ENCODE results near the gene SYNM.

The SYNM gene

DNA sequence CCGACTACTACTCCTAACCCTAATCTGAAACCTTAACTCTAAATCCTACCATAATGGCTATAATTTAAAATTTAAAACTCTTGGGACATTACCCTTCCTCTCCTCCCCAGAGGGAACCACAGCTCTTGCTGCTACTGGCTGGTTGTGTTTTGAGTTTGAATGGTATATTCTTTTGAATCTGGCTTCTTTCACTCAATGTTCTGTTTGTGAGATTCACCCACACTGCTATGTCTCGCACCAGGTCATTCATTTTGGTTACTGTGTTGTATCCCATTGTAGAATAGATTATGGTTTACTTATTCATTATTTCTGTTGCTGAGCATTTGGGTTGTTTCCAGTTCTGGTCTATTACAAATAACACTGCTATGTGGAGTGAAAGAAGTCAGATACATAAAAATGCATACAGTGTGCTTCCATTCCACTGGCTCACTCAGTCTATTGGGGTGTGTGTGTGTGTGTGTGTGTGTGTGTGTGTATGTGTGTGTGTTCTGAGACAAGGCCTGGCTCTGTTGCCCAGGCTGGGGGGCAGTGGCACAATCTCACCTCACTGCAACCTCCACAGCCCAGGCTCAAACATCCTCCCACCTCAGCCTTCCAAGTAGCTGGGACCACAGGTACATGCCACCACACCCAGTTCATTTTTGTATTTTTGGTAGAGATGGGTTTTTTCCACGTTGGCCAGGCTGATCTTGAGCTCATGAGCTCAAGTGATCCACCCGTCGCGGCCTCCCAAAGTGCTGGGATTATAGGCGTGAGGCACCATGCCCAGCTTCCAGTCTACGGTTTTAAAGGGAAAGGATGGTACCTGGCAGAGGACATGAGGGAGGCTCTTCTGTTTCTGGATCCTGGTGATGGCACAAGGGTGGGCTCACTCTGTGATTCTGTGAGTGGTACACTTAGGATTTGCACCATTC lies 19.2 kb upstream of the SYNM start:
- DNase-seq: no peak

DNA sequence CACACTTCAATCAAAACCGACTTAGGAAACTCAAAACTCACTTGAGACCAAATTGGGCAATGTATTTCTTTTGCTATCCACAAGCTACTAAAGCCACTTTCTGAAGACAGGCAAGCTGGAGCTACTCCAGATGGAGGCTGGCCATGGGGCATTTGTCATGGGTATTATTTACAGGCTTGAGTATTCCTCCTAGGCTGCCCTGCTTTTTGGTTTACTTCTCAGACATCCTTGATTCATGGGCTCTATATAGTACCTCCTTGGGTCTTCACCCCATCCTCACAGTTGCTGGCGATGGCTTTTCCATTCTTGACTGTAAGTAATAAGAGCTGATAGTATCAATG lies 18.6 kb upstream of the SYNM start:
- DNase-seq: no peak

DNA sequence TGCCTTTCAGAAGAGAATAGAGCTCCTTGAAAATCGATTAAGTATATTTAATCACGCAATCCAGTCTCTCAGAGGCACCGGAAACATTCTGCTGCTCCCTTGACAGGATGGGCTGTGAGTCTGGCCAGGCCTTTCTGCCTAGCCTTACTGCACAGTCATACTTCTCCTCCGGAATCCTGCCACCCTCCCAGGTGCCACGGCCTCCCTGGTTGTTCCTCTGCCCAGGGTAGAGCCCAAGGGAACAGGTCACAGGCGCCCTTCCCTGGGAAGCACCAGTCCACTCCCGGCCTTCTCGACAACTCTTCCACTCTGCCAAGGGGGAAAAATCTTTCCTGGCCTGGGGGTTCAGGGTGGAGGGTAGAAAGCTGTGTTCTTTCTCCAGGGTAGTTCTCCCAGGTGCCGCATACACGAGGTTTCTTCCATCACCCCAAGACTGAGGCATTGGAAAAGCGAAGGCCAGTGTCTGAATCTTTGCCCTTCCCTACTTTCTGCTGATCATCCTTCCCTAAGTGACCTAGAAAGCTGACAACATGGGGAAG lies 17.4 kb upstream of the SYNM start:
- no peak for DNase-seq

DNA sequence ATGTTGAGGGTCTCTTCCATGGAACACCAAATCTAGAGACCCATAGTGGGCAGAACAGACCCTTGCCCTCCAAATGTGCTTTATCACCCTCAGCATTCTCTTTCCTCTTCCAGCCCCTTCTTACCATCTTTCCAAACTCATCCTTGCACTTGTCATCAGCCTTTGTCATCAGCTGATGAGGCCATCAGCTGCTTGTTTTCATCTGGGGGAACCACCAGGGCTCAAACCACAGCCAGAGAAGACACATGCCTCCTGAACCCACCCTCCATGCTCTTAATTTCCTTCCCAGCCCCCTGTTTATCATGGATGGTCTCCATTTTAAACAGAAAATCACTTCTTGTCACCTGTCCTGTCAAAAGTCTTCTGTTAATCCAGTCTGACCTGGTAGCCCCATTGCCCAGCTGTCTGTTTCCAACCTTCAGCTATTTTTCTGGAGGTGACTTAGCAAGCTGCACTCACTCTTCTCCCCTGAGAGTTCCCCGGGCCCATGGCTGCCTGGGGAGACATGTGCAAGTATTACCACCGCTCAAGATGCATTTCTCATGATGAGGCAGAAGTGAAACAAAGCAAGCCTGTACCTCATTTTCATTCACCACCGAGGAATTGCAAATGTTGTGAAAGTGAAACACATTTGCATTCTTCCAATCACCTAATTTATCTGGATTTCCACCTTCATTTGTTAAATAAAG lies 14.7 kb upstream of the SYNM start:
- no peak for DNase-seq

DNA sequence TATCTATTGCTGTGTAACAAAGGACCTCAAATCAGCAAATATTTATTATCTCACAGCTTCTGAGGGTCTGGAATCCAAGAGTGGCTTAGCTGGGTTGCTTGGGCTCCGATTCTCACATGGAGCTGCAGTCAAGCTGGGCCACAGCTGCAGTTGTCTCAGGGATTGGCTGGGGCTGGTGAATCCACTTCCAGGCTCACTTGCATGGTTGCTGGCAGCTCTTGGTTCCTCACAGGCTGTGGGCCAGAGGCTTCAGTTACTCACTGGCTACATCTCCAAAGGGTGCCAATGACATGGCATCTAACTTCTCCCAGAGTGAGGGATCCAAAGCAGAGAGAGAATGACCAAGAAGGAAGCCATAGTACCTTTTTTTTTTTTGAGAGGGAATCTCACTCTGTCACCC lies 13.9 kb upstream of the SYNM start:
- DNase-seq: no peak

DNA sequence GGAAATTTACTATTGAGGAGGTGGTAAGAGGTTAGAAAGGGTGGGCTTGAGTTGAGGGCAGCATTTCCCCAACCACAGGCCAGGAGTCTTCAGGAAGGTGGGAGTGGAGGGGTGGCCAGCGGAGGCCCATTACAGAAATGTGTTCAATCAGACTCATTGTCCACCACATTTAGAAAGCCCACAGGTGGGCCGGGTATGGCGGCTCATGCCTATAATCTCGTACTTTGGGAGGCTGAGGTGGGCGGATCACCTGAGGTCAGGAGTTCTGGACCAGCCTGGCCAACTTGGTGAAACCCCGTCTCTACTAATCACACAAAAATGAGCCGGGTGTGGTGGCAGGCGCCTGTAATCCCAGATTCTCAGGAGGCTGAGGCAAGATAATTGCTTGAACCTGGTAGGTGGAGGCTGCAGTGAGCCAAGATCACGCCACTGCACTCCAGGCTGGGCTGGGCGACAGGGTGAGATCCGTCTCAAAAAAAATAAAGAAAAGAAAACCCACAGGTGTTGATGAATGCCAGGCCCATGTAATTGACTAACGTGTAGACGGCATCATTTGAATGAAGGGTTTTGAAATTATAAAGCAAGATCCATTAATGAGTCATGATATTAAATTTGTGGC lies 12.2 kb upstream of the SYNM start:
- no peak for DNase-seq

DNA sequence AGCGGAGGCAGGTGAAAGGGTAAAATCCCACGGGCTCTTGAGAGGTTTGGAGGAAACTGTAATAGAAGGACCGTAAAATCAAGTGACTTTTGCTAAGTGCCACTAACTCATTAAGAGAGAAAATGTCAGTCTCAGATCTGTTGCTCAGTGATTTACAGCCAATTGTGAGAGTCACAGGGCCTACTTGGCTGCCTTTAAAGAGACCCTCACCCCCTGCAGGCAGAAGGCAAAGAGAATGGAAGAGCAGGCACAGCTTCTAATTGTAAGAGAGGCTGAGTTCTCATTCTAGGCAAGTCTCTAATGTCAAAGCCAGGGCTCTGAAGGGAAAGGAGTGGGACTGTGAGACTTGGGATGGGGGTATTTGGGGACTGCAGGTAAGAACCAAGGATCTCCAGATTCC lies 9.3 kb upstream of the SYNM start:
- peak; percentile 25 for DNase-seq

DNA sequence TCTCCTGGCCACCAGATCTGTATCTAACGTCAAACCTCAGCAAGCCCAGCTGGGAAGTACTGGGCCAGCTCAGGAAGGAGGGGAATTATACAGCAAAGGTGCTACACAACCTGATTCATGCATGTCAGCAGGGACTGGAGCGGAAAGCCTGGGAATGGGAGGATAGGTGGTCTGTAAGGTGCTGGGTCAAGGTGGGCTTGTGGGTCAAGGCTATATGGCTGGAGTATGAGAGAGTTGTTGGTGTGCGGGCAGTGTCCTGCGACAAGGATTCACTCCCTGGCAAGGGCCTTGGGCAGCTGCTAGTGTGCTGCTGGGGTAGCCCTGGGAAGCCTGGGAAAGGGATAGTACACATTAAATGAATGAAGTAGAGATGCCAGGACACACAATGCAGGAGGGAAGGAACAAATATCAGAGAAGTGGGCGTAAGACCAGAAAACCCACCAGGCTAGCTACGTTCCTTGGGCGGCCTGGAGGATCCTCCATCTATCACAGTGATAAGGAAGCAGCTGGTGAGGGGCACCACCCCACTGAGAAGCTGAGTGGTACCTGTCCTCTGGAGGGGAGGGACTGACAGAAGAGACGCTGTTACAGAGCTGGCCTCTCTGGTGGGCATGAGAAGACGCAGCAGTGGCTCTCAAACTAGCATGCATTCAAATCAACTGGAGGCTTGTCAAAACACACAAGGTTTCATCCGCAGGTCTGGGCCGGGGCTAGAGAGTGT lies 8.5 kb upstream of the SYNM start:
- DNase-seq: no peak

DNA sequence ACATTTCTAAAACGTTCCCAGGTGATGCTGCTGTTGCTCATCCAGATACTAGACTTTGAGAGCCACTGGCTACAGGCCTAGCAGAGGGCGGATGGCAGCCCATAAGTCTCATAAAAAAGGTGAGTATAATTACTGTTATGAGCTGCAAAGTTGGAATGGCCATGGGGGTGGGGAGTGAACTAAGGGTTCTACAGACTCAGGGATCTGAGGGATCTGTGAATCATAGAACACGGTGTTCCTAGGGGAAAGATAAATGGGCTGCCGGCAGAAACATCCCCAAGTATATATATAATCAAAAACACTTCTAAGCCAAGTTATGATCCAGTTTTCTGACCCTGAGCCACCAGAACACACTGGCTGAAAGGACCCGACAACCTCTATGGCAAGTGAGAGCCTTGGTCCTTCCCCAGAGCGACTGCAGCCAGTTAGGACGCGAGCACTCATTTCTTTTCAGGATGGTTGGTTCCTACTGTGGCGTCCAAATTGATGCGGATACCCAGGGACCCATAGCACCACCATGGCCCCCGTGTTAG lies 7.9 kb upstream of the SYNM start:
- DNase-seq: no peak

DNA sequence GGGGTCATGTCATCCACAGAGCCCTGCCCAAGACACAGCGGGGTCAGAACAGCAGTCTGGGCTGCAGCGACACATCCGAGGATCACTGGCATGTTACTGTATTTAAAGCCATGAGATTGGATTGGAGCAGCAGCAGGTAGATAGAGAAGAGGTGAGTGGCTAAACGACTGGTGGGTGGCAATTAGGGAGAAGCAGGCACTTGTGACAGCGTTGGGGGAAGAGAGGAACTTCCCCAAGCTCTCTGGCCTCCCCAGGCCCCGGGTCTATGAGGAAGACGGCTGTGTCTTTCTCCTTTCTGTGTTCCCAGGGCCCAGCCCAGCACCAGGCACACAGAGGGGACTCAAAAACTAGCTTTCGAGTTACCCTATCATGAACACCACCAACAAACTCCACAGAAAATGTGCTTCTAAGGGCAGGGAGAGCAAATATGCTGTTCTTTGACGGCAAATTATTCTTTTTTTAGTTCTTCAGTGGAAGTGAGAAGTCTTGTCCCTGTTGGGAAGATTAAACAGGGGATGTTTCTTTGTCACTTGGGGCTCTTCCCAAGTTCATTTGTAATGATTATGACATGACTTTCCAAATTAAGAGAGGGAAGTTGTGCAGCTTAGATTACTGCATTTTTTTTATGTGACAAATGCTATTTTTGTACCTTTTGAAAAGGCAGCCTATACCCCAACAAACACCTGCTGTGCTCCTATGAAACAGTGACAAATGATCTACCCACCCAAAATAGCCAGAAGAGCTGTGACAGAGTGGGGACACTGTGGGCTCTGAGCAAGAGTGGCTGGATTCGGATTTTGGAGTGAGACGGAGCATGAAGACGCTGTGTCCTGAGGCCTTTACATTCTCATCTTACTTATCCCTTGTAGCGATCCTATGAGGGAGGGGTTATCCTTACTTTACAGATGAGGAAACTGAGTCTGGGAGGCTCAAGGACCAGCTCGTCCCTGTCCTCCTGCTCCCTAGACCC lies 7.2 kb upstream of the SYNM start:
- DNase-seq: no peak

DNA sequence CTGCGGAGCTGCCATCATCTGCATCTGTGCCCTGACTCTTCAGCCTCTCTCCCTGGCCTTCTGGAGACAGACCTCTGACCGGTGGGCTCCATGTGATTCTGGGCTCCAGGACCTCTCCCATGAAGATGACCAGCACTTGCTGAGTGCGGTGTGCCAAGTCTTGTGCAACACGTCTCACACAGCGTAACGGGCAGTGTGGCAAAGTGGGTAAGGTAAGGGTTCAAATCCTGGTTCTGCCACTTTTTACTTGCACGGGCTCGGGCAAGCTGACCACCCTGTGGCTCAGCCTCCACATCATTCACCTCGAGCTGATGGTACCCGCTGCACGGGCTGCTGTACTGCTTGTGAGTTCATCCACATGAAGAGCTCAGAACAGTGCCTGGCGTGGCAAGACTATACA lies 6.5 kb upstream of the SYNM start:
- DNase-seq: no peak

DNA sequence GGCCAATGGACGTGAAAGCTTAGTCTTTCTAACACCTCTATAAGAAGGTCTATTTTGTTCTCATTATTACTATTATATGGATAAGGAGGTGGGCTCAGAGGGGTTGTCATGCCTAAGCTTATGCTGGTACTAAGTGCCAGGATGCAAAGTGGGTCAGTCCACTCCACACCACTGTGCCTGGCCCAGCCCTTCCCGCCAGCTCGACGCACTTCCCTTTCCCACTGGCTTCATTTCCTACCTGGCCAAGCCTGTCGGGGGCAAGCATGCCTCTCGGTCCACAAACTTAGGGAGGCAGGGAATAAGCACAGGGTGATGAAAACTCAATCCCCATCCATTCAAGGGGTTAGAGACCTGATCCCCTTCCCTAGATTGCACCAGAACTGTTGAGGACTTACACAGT lies 5.9 kb upstream of the SYNM start:
- DNase-seq: no peak

DNA sequence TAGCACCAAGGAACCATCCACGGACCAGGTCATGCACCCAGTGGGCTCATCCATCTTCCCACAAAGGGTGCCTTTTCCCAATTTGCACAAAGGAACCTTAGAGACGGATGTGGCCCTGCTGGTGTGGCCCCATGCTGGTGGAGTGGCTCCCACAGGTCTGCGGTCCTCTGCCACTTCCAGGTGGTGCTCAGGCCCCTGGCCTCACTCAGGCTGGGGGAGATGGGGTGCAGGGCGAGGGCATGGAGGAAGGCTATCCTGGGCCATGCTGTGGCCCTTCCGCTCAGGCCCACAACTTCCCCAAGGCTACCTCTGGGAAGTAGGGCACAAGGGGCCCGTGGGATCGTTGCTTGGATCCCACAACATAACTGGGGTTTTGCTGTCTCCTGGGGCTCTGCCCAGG lies 5.2 kb upstream of the SYNM start:
- DNase-seq: no peak

DNA sequence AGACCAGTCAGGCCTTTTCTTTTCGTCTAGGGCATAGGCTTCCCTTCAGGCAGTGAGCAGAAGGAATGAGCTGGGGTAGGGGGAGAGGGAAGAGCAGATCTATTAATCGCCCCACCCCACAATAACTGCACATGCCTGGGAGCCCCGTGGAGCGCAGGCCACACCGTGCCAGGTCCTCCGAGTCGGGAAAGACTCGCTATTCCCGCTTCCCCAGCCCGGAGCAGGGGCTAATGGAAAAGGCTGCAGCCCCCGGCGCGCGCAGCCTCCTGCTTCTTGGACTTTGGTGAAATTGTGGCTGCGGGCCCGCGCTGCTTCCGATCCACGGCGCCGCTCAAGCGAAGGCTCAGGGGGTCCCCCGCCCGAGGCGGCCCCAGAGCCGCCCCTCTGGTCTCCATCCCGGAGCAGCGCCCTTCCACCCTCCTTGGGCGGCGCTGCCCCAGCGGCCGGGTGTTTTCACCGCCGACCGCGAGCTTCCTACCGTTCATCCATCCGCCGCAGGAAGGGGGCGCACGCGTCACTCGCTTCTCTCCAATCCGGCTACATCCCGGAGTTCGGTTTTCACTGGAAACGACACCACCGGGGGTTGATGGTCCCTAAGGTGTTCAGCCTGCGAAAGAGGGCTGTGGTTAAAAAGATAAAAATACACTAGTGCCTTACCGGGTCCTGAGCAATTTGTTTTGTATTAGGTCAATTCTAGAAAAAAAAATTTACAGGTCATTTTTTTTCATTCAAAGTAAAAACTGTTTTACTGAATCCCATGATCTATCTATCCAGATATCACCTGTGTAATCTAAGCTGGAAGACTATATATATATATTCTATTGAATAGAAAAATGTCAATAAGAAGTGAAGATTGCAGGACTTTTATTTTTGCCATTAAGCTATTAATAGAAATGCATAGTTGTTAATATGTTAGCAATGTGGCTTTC lies 4.4 kb upstream of the SYNM start:
- peak; percentile 84 for DNase-seq

DNA sequence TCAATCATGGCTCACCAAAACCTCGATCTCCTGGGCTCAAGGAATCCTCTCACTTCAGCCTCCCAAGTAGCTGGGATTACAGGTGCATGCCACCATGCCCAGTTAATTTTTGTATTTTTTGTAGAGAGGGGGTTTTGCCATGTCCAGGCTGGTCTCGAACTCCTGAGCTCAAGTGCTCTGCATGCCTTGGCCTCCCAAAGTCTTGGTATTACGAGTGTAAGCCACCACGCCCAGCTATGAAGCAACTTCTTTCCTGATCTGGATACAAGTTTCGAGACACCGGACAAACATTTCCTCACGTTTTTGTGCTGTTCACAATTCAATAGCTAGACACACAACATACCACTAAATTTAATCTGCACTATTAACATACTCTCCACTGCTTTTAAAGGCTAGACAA lies 3.4 kb upstream of the SYNM start:
- no peak for DNase-seq

DNA sequence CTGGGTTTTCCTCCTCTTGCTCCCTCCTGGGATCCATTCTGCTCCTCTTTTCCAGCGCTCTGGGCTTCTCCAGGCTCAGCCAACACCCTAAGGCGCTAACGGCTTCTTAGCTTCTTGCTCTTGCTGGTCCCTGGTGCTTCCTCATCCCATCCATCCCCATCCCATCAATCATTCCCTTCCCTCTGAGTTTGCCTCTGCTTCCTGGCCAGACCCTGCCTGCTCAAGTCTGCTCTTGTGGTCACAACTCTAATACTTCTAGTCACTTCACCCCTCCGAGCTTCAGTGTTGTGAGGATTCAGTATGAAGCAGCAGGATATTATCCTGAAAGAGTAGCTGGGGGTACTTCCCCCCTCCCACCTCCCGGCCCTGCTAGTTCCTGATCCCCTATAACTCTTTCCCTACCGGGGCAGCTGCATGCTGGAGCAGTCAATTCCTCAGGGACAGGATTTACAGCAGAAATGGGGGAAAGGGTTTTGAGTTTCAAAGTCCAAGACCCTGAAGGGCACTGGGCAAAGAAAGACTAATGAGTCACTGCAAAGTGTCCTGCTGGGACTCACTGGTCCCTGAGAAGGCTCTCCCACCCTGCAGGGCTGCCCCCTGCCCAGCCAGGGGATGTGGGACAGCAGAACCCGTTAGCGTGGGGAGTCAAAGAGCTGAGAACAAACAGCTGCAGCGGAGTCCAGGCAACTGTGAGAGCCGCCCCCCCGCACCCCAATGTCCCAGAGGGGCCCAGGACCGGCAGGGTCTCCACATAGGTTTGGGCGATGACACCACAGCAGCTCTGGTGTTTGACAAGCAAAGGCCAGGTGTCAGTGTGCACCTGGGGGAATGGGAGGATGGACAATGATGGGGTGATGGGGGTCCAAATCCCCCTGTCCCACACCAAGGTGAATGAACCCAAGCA lies 2.3 kb upstream of the SYNM start:
- DNase-seq: no peak

DNA sequence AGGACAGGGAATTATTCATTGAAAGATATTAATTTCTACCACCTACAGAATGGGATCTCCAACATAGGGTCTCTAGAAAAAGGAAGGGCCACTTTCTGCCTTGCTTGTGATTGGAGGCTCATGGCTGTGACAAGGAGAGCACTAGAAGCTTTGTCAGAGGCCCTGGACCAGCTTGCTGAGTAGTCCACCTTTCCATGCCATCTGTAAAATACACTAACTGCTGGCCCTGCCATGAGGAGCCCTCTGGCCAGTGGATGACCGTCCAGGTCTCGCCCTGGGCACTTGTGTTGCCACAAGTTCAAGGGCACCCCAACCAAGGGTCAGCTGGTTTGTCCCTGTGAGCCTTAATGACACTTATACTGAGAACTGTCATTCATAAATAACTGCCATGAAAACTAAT lies 1.6 kb upstream of the SYNM start:
- DNase-seq: no peak

DNA sequence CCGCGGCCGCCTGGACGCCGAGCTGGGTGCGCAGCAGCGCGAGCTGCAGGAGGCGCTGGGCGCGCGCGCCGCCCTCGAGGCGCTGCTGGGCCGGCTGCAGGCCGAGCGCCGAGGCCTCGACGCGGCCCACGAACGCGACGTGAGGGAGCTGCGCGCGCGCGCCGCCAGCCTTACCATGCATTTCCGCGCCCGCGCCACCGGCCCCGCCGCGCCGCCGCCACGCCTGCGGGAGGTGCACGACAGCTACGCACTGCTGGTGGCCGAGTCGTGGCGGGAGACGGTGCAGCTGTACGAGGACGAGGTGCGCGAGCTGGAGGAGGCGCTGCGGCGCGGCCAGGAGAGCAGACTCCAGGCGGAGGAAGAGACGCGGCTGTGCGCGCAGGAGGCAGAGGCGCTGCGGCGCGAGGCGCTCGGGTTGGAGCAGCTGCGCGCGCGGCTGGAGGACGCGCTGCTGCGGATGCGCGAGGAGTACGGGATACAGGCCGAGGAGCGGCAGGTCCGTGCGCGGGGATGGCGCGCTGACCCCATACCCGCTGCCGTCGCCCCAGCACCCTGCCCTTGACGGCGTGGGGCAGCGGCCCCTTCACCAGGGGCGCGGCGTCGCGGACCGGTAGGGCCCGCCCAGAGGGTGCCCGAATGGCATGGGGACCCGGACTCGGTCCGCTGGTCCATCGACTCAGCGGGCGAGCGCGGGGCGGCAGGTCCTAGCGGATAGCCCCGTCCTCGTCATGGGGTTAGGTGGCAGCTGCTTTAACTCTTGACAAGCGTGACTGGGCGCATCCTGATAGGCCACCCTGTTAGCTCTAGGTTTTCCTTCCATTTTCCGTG lies 848 bp downstream of the SYNM start:
- DNase-seq: no peak
